Suppressor macrophage treated with lipopolysaccharide for 1 hour (primary cell): ENCODE results near the gene SOWAHA.

Experiments used
- DNase-seq, 3 donors: peaks; one replicate each; pipeline ENCODE4 v3.0.0-alpha.2; 2020 to 2022

Gene SOWAHA

DNA sequence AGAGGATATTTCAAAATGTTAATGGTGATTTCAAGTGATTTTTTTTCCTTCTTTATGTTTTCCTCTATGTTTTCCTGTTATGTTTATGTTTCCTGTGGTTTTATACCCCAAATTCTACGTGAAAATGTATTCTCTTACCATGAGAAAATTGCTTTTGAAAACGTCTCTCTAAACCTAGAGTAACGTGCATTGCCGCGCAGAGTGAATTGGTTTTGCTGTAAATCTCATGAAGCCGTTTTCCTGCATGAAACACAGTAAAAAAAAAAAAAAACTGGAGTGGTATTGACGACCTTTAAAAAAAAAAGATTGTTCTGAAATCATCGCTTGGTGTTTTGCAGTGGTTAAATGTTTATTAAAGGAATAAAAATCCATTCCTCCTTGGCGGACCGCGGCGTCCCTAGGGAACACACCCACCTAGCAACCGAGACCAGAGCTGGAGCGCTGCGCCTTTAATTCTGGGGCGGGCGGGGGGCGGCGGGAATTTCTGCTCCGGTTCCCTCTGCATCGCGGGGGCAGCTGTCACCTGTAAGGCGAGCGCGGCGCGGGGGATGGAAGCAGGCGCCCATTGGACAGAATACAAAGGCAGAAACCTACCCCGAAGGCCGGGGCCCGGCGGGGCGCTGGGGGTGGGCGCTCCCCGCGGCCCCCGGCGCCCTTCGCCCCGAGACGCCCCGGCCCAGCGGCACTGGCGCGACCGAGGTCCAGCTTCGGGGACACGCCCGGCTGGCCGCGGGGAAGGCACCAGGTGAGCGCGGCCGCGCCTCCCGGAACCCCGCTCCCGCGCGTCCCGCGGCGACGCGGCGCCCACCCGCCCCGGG lies at the start of gene SOWAHA:
Gene SOWAHA (plus strand): TSS at position 522 of the 818 bp plus-strand sequence. CDS start 320 bp downstream, outside the sequence.
- no peak for DNase-seq

- no peak for DNase-seq
Measured at GRCh38 chr5:132764051-132764450, 49.1 kb upstream of the SOWAHA start.

DNA sequence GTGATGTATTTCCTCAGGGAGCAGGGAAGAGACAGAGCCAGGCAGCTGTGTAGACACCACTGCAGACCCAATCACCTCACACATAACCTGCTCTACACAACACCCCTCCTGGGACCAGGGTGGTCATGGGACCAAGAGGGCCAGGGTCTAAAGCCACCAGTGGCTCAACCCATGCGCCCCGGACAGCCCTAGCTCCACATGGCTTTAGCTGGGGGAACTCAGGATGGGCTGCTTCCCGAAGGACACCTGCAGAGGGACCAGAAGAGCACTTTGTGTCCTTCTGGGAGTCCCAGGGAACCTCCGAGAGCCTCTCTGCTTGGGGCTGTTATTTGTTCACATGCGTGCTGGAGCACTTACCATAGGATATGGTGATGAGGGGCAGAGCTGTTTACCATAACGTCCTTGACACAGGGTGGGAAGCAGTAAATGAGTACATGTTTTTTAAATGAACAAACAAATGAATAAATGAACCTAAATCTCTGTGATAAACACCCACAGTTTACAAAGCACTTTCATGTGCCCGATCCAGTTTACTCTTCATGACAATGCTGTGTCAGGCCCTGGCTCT lies 48.3 kb upstream of the SOWAHA start:
- DNase-seq, result no peak

GRCh38 chr5:132765311-132766019 lies 47.6 kb upstream of the SOWAHA start:
- no peak for DNase-seq

GRCh38 chr5:132766020-132766805 lies 46.9 kb upstream of the SOWAHA start:
- DNase-seq, result no peak

- DNase-seq, result no peak
Measured at GRCh38 chr5:132766806-132767055, 46.4 kb upstream of the SOWAHA start.

DNA sequence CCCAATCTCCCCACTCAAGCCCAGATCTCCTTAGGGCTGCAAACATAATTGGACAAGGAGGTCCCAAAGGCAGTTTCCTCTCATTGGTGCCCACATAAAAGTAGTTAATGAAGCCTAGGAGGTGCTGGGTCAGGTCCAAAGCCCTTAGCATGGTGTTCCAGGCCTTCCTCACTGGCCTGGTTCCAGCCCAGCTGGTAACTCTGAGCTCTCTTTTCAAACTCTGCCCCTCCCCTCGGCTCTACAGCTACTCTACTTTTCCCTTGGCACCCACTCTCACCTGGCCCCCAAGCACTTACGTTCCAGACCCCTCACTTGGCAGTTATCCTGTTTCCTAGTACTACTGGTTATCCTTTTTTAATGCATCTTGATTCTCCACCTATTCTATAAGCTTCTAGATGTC lies 46.0 kb upstream of the SOWAHA start:
- DNase-seq, result no peak

DNA sequence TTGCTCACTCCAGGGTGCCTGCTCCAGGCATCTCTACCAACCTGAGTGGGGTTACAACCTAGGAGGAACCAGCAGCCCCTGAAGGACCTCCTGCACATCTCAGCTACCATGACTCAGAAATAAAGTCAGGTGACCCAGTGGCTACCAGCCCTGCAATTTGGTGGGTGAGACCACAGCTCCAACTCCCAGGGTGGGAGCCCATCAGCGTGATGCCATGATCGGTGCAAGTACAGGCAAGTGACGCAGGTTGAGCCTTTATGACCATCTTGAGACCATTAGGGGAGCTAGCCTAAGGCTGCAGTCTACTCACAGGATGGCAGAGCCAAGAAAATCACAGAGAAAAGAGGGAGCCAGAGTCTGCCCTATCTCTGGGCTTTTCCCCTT lies 44.6 kb upstream of the SOWAHA start:
- DNase-seq, result no peak

DNA sequence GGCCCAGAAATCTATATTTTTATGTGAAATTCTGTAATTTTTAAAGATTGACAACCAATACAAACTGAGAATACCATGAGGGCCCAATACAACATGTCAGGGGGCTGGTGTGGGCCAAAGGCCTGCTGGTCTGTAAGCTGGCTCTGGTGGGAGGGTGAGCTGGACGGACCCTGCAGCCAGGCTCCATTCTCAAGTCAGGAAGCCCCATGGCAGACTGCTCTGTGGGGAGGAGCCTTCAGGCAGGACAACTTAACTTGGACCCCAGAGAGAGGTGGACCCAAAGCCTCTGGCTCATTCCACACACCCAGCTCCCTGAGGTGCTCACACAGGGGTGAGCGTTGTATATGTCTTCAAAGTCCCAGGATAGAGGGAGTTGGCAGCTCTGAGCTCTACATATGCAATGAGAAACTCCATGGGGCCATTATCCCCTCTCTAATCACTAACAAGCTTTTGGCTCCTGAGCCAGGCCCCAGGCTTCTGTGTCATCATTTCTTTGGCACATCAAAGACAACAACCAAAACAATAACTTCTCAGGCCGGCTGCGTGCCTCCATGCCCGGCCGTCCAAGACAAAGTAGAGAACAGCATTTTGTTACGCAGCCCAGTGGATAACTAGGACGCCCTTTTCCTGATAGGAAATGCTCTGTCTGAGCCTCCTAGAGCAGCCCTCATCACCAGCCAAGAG lies 42.5 kb upstream of the SOWAHA start:
- no peak for DNase-seq

- DNase-seq, result no peak
Measured at GRCh38 chr5:132771503-132771998, 41.6 kb upstream of the SOWAHA start.

GRCh38 chr5:132772291-132773070 lies 40.6 kb upstream of the SOWAHA start:
- DNase-seq, result no peak

GRCh38 chr5:132773114-132773513 lies 40.0 kb upstream of the SOWAHA start:
- no peak for DNase-seq

- DNase-seq, result no peak
Measured at GRCh38 chr5:132773601-132774355, 39.3 kb upstream of the SOWAHA start.

DNA sequence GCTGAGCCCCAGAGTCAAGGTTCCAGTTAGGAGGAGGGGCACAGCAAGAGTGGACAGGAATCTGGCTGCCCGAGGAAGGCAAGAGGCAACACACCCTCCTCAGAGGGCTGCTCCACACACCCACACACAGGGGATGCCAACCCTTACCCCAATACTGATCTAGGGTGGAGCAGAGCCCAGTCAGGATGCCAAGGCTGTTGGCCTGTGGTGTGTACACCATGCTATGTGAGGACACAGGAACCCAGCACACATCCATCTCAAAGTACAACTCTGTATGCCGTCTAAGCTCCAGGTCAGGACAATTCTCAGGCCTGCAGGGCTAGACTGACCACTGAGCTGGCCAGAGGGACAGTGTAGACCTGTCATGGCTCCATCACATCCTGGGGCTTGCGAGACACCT lies 38.7 kb upstream of the SOWAHA start:
- DNase-seq, result no peak

GRCh38 chr5:132774896-132775295 lies 38.2 kb upstream of the SOWAHA start:
- DNase-seq, result no peak

GRCh38 chr5:132775476-132775961 lies 37.6 kb upstream of the SOWAHA start:
- no peak for DNase-seq

- peak in 1 of 3 donors; percentile 22 for DNase-seq
Measured at GRCh38 chr5:132776131-132776937, 36.8 kb upstream of the SOWAHA start.

GRCh38 chr5:132776938-132777208 lies 36.2 kb upstream of the SOWAHA start:
- no peak for DNase-seq

DNA sequence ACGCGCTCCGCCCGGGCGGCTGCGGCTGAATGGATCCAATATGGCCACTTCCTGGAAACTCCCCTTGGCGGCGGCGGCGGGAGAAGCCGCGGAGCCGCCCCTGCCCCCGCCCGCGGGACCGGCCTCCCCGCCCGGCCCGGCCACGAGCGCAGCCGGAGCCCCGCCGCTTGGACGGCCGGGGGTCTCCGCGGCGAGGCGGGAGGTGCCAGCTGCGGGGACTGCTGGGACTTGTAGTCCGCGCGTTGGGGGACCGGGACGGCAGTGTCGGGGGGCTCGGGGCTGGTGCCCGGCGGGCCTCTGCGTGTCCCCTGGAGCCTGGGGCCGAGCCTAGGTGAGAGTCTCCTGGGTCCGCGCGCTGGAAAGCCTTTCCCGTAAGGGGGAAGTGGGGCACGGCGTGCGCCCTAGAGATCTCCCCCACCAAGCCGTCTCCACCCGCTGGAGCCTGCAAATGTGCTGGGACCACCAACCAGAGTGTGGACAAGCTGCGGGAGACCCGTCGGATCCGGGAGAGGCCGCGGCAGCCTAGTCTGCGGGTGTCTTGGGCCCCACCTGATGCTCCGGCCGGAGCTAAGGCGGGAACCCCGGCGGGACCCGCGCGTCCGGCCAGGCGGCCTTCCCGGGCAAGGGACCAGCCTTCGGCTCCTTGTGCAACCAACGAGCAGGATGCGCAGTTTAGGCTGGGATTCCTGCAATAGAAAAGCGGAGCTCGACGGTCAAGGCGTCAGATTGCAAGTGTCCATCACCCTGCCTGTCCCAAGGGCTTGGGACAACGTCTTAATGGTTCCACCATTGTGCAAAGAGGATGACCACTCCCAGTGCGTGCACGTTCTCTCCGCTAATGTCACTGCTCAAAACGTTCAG lies 35.7 kb upstream of the SOWAHA start, which contains the start of gene SEPTIN8:
Gene SEPTIN8 (minus strand): TSS at position 31 of the 861 bp plus-strand sequence. CDS start 102 bp downstream, outside the sequence.
- peak; percentile 63 to 84 (median 73) for DNase-seq
